HG02870 (cell line): ENCODE results near the gene FAM114A1.
A peak's percentile ranks its signal among the peaks of the same experiment; 100 is the strongest.
"Not testable (repeated sequence)": the region's sequence is repeated elsewhere in the genome, so short reads cannot be mapped to it uniquely, and the experiment has no call there.

ENCODE experiments used
- ATAC-seq: cut with Tn5 transposase; IDR thresholded peaks from one replicate; pipeline ENCODE4 v1.9.1; 2021; ENCODE audit warnings: mild to moderate bottlenecking, moderate library complexity; ENCODE audit not compliant: unreplicated experiment

The FAM114A1 gene

GRCh38 chr4:38928974-38929373, 61.4 kb downstream of the FAM114A1 start:
- no peak for ATAC-seq

DNA sequence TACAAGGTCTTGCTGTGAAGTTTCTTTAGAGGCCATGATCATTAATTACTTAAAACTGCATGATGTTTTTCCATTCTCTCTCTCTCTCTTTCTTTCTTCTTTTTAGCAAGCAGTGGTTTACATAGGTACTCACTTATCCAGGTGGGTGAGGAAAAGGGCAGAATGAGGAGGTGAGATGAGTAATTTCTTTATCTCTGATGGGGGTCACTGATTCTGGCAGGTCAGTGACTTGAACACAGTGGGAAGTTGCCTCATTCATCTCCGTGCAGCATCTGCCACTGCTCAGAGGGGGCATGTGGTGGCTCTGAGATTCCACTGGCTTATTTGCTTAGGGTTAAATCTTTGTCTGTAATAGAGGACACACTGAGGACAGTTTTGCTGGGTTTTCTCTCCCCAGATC, 62.6 kb downstream of the FAM114A1 start:
- peak; percentile 87 for ATAC-seq

DNA sequence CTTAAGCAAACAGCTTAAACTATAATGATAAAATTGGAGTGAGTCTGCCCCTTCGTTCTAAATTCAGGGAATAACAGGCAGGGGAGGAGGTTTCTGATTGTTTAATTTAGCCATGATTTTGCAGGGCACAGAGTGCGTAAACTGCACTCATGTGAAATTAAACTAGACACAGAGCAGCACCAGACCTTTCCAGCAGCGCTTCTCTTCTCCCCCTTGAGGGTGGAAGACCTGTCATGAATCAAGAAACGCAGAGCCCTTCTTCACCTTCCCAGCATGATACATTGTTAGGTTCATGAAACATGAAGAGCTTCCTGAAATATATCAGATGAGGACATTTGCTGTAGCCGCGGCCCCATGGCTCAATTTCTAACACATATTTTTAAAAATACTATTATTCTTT, 63.1 kb downstream of the FAM114A1 start:
- ATAC-seq: no peak

DNA sequence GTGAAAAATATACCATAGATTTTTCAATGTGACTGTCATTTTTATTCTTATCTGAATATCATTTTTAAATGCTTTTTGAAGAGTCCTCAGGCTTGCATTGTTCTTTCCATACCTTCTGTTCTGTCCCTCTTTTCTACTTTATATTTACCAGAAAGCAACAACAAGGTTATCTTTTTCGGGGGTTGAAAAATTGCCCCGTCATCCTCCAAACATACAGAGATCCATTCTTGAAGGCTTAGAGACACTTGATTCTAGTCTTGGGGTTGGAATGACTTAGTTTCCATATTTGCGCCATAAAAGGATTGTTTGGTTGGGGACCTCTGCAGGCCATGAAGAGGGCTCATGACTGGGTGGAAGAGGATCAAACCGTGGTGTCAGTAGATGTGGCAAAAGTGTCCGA, 63.5 kb downstream of the FAM114A1 start:
- ATAC-seq: no peak

- no peak for ATAC-seq
Measured at GRCh38 chr4:38935391-38936073, 67.9 kb downstream of the FAM114A1 start.

DNA sequence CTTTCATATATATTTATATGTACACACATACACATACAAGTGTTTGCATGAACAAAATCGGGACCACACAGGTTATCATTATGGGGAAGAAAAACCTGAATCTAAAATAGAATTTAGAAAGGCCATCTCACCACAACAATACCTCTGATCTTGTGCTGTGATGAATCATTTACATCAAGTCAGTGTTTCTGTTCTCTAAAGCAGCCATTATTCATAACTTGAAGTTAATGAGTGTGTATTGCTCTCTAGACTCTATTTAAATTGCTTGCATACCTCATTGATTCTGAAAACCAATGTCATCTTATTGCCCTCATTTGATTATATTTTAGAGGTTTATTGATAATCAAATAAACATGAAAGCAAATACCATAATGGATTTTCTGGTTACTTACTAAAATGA, 71.6 kb downstream of the FAM114A1 start:
- ATAC-seq: peak; percentile 96

DNA sequence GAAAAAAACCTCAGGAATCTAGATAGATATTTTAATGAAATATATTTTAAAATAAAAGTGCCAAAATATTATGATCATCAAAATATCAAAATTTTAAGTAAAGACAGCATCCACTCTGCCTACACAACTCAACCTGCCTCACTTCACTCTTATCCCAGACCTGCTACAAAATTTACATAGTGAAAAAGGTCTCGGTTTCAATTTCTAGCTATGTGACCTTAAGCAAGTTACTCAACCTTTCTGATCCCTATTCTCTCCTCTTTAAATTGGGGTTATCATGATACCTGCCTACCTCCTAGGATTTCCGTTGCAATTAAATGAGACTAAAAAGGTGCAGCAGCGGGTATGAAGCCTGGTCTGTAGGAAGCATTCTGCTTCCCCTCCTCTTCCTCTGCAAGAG, 72.9 kb downstream of the FAM114A1 start:
- no peak for ATAC-seq

DNA sequence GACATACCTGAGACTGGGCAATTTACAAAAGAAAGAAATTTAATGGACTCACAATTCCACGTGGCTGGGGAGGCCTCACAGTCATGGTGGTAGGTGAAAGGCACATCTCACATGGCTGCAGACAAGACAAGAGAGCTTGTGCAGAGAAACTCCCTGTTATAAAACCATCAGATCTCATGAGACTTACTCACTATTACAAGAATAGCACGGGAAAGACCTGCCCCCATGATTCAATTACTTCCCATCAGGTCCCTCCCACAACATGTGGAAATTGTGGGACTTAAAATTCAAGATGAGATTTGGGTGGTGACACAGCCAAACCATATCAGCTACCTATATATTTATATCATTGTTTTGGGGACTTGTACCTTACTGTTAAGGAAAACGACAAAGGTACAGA, 74.3 kb downstream of the FAM114A1 start:
- ATAC-seq: not testable (repeated sequence)

- ATAC-seq: no peak
Measured at GRCh38 chr4:38943343-38943742, 75.7 kb downstream of the FAM114A1 start.

GRCh38 chr4:38944440-38944839, 76.8 kb downstream of the FAM114A1 start:
- no peak for ATAC-seq

- no peak for ATAC-seq
Measured at GRCh38 chr4:38946919-38947318, 79.3 kb downstream of the FAM114A1 start.

GRCh38 chr4:38948551-38948950, 80.9 kb downstream of the FAM114A1 start:
- ATAC-seq: no peak

- ATAC-seq: no peak
Measured at GRCh38 chr4:38949411-38950051, 81.9 kb downstream of the FAM114A1 start.

GRCh38 chr4:38950159-38950558, 82.6 kb downstream of the FAM114A1 start:
- ATAC-seq: no peak

GRCh38 chr4:38950734-38951133, 83.1 kb downstream of the FAM114A1 start:
- no peak for ATAC-seq

DNA sequence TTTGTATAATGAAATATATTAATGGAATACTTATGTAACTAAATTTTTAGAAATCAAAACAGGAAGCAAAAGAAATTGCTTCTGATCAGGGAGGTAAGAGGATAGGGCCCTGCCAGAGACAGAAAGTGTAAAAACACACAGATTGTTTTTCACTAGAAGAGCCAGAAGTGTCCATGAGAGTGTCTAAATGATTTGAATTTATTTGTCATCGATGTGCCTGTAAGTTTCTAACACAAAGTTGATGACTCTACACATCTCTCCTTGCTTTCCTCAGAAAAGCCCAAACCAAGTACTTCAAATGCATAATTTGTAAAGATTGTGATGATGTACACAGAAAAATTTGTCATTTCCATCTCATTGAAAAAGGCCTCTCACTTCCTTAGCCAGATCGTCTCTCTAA, 84.0 kb downstream of the FAM114A1 start:
- no peak for ATAC-seq

- ATAC-seq: no peak
Measured at GRCh38 chr4:38952017-38952416, 84.4 kb downstream of the FAM114A1 start.

DNA sequence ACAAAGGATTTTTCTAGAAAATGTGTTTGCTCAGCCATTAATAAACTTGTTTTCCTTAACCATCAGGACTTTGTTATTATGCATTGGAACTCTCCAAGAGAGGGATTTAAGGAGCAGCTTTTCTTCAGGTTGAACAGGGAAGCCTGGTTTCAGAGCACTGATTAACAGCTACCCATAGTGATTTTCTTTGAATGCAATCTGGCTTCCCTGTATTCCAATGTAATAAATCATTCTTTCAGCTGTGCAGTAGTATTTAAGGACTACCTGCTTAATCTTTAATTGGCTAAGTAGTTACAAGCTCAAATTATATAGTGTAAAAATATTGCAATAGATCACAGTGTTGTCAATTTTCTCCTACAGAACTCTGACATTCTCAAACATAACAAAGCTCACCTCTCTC, 87.1 kb downstream of the FAM114A1 start:
- ATAC-seq: no peak

- no peak for ATAC-seq
Measured at GRCh38 chr4:38955957-38956356, 88.4 kb downstream of the FAM114A1 start.

DNA sequence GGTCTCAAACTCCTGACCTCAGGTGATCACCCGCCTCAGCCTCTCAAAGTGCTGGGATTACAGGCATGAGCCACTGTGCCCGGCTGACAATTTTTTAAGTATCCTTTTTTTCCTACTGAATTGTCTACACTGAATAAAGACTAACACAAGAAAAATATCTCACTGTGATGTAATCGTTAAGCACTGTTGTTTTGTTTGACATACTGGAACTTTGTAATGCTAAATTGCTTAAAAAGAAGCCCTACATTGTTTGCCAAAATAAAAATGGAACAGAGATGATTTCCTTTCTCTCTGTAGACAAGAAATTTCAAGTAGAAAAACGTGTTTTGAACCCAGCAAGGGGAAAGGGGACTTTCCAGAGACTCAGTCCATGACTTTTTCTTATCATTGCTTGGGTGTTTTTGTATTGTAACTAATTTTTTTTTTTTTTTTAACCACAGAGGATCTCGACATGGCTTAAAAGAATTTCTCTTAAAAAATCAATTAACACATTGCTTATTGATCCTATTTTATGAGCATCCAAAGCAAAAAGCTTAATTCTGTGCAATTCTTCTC, 89.7 kb downstream of the FAM114A1 start:
- ATAC-seq: no peak

DNA sequence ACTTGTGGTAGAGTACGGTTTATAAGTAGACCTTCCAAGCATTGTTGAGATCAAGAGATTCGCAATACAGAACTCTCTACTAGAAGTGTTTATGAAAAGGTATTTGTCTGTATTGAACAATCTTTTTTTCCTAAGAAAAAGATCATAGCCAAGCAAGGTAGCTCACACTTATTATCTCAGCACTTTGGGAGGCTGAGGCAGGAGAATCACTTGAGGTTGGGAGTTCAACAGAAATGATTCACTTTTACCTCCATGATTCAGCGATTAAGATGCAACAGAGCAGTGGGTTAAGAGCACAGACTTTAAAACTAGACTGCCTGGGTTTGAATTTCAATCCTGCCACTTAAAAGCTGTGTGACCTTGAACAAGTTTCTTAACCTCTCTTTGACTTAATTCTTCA, 90.3 kb downstream of the FAM114A1 start:
- no peak for ATAC-seq

DNA sequence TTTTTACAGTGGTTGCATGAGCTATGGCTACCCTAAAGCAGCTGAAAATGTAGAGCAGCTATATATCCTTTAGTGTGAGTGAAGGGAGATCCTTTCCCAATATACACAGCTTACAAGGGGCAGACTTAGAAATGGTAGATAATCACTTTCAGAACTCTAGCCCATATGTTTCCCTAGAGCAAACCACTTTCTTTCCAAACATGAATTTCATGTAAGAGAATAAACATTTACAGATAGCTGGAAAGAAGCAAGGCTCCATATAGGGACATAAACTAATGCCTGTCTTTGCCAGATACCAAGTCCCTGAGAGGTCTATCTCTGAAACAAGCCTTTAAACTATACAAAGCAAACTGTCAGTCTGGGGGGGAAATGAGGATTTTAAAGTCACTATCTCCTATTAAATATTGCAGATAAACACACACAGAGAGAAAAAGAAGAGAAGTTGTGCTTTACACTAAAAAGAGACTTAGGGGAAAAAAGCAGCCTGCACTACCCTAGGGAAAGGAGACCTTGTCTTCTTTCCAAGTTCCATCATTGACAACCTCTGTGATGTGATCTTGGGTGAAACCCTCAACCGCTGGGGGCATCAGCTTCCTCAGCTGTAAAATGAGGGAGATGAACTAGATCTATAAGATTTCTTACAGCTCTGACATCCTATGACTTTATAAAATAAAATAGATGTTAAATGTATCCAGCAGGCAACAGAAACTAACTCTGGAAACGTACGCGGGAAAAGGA, 91.0 kb downstream of the FAM114A1 start:
- no peak for ATAC-seq
